HPDE6-E6E7 (cell line): Measurements from ENCODE around the gene ACAP2.
"Not testable (repeated sequence)": the region's sequence is repeated elsewhere in the genome, so short reads cannot be mapped to it uniquely, and the experiment has no call there.

Source experiments
- DNase-seq: peaks from one replicate; pipeline ENCODE4 v3.0.0; 2011; ENCODE audit warnings: missing footprints; ENCODE audit errors: extremely low spot score

Gene ACAP2

GRCh38 chr3:195445885-195446284 is 3.1 kb upstream of the ACAP2 start:
- DNase-seq, result no peak

GRCh38 chr3:195443391-195443989 is 670 bp upstream of the ACAP2 start:
- DNase-seq, result no peak

- no peak for DNase-seq
These were observed 738 bp downstream of the ACAP2 start for GRCh38 chr3:195441992-195442572.

GRCh38 chr3:195441476-195441991 is 1.3 kb downstream of the ACAP2 start:
- no peak for DNase-seq

- no peak for DNase-seq
These were observed 1.8 kb downstream of the ACAP2 start for GRCh38 chr3:195441051-195441450.

GRCh38 chr3:195440379-195440778 is 2.4 kb downstream of the ACAP2 start:
- DNase-seq, result no peak

- DNase-seq, result no peak
These were observed 4.4 kb downstream of the ACAP2 start for GRCh38 chr3:195438371-195438770.

GRCh38 chr3:195425849-195426248 is 17.0 kb downstream of the ACAP2 start:
- no peak for DNase-seq

GRCh38 chr3:195423818-195424217 is 19.0 kb downstream of the ACAP2 start:
- DNase-seq, result no peak

GRCh38 chr3:195421400-195421799 is 21.4 kb downstream of the ACAP2 start:
- DNase-seq, result no peak

- no peak for DNase-seq
These were observed 26.0 kb downstream of the ACAP2 start for GRCh38 chr3:195416795-195417194.

- no peak for DNase-seq
These were observed 31.0 kb downstream of the ACAP2 start for GRCh38 chr3:195411836-195412235.

GRCh38 chr3:195410546-195410945 is 32.3 kb downstream of the ACAP2 start:
- no peak for DNase-seq

- no peak for DNase-seq
These were observed 35.0 kb downstream of the ACAP2 start for GRCh38 chr3:195407531-195408409.

GRCh38 chr3:195405651-195406050 is 37.2 kb downstream of the ACAP2 start:
- DNase-seq, result no peak

GRCh38 chr3:195403841-195404408 is 38.9 kb downstream of the ACAP2 start:
- DNase-seq, result no peak

GRCh38 chr3:195403244-195403643 is 39.6 kb downstream of the ACAP2 start:
- DNase-seq, result no peak

GRCh38 chr3:195401943-195402342 is 40.9 kb downstream of the ACAP2 start:
- no peak for DNase-seq

GRCh38 chr3:195398460-195398859 is 44.4 kb downstream of the ACAP2 start:
- DNase-seq, result not testable (repeated sequence)

GRCh38 chr3:195397524-195397923 is 45.3 kb downstream of the ACAP2 start:
- no peak for DNase-seq

- no peak for DNase-seq
These were observed 47.5 kb downstream of the ACAP2 start for GRCh38 chr3:195395208-195395816.

GRCh38 chr3:195394700-195395099 is 48.1 kb downstream of the ACAP2 start:
- DNase-seq, result no peak
